ENCODE data around the gene UBAP2L. TPM values are rescaled to one million over a fixed set of nuclear protein-coding genes. Genes with fewer than 3 reads are reported as not detected.
"Not testable (repeated sequence)": the region's sequence is repeated elsewhere in the genome, so short reads cannot be mapped to it uniquely, and the experiment has no call there.

UBAP2L gene
- total and polyA plus RNA-seq, 7 donors, result 23.4 to 80.8 (median 51.7) TPM

DNA sequence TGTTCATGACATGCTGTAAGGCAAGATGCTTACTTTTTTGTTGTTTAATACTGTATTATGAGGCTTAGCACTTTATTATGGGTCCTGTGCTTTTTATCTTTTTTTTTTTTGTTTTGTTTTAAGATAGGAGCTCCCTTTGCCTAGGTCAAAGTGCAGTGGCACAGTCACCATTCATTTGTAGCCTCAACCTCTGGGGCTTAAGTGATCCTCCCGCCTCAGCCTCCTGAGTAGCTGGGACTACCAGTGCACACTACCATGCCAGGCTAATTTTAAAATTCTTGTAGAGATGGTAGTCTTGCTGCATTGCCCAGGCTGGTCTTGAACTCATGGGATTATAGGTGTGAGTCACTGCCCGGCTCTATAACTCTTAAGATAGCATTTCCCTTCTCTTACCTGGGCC, 4.6 kb downstream of the UBAP2L start:
- 96 to 97% methylated on average over 2 of the region's 2 CpGs for WGBS, 2 donors
- H3K4me1 ChIP-seq, result peaks cover 0 to 37% (median 31%) of the 10 kb centered on the region in 4 donors
- H3K4me3 ChIP-seq, result no peak overlapping the region
- DNase-seq, result no peak
- TF ChIP-seq, protein P1, sequence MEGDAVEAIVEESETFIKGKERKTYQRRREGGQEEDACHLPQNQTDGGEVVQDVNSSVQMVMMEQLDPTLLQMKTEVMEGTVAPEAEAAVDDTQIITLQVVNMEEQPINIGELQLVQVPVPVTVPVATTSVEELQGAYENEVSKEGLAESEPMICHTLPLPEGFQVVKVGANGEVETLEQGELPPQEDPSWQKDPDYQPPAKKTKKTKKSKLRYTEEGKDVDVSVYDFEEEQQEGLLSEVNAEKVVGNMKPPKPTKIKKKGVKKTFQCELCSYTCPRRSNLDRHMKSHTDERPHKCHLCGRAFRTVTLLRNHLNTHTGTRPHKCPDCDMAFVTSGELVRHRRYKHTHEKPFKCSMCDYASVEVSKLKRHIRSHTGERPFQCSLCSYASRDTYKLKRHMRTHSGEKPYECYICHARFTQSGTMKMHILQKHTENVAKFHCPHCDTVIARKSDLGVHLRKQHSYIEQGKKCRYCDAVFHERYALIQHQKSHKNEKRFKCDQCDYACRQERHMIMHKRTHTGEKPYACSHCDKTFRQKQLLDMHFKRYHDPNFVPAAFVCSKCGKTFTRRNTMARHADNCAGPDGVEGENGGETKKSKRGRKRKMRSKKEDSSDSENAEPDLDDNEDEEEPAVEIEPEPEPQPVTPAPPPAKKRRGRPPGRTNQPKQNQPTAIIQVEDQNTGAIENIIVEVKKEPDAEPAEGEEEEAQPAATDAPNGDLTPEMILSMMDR (IDR thresholded peaks at IDR 0.05), result no peak
- no peak for TF ChIP-seq POLR2A (IDR thresholded peaks at IDR 0.05)
- no peak for TF ChIP-seq EP300 (IDR thresholded peaks at IDR 0.05)
- TF ChIP-seq POLR2AphosphoS5 (IDR thresholded peaks at IDR 0.05), result no peak
- H3K9me3 ChIP-seq, result no peaks in the 10 kb centered on the region
- no peaks in the 10 kb centered on the region for H3K27me3 ChIP-seq
- intact Hi-C loops (cut with DNase I), result no loop called here
- no peak overlapping the region for H3K27ac ChIP-seq
- H3K36me3 ChIP-seq, result peaks cover 4 to 58% (median 29%) of the 10 kb centered on the region in 4 donors

DNA sequence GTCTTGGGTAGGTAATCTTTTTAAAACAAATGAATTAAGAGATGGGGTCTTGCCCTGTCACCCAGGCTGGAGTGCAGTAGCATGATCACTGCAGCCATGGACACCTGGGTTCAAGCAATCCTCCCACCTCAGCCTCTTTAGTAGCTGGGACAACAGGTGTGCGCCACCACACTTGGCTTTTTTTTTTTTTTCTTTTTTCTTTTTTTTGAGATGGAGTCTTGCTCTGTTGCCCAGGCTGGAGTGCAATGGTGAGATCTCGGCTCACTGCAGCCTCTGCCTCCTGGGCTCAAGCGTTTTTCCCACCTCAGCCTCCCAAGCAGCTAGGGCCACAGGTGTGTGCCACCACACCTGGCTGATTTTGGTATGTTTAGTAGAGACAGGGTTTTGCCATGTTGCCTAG, 10.4 kb downstream of the UBAP2L start:
- H3K27me3 ChIP-seq; intact Hi-C loops (cut with DNase I); H3K4me3 ChIP-seq; H3K4me1 ChIP-seq; H3K9me3 ChIP-seq; H3K27ac ChIP-seq; DNase-seq: not testable (repeated sequence)
- H3K36me3 ChIP-seq, result peaks cover 28 to 100% (median 69%) of the 10 kb centered on the region in 4 donors
- 99% methylated on average over 3 of the region's 3 CpGs for WGBS, 2 donors

GRCh38 chr1:154233127-154233526, 12.4 kb downstream of the UBAP2L start:
- H3K4me3 ChIP-seq; H3K9me3 ChIP-seq; DNase-seq; H3K27ac ChIP-seq; H3K27me3 ChIP-seq; intact Hi-C loops (cut with DNase I); H3K4me1 ChIP-seq: not testable (repeated sequence)
- peaks cover 42 to 100% (median 78%) of the 10 kb centered on the region in 4 donors for H3K36me3 ChIP-seq
- 93 to 97% methylated on average over 12 of the region's 12 CpGs for WGBS, 2 donors

GRCh38 chr1:154236855-154237254, 16.1 kb downstream of the UBAP2L start:
- Histone ChIP-seq H3K27me3 (no peaks in the 10 kb centered on the region), H3K9me3 (no peaks in the 10 kb centered on the region), H3K36me3 (peaks cover 37 to 90% (median 64%) of the 10 kb centered on the region in 4 donors), H3K4me3 (no peak overlapping the region), H3K4me1 (no peaks in the 10 kb centered on the region), H3K27ac (no peak overlapping the region)
- TF ChIP-seq EP300 (IDR thresholded peaks at IDR 0.05) (no peak), POLR2AphosphoS5 (IDR thresholded peaks at IDR 0.05) (no peak), POLR2A (IDR thresholded peaks at IDR 0.05) (no peak)
- TF ChIP-seq, protein P1 (IDR thresholded peaks at IDR 0.05), result no peak
- intact Hi-C loops (cut with DNase I), result no loop called here
- 90 to 92% methylated on average over 4 of the region's 4 CpGs for WGBS, 2 donors
- DNase-seq, result no peak

DNA sequence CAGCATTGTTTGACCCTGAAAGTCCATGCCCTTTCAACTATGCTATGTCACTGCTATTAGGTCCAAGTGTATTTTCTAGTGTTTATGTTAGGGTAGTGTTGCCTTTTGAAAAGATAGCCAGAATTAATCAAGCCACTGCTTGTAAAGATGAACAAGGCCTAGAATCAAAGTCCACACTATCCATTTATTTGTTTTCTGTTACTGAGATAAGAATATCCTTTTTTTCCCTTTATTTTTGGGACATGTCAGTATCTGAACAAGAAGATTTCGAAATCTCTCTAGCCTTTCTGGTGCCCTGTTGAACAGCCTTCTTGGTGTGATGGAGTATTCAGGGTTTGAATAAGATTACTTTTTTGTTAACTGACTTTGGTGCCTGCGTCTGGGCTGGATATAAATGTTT, 16.7 kb downstream of the UBAP2L start:
- DNase-seq, result no peak
- Histone ChIP-seq H3K36me3 (peaks cover 38 to 90% (median 65%) of the 10 kb centered on the region in 4 donors), H3K27me3 (no peaks in the 10 kb centered on the region), H3K27ac (no peak overlapping the region), H3K9me3 (no peaks in the 10 kb centered on the region), H3K4me1 (no peaks in the 10 kb centered on the region), H3K4me3 (no peak overlapping the region)
- intact Hi-C loops (cut with DNase I), result no loop called here
- TF ChIP-seq POLR2AphosphoS5 (IDR thresholded peaks at IDR 0.05) (no peak), POLR2A (IDR thresholded peaks at IDR 0.05) (no peak), EP300 (IDR thresholded peaks at IDR 0.05) (no peak)
- TF ChIP-seq, protein P1 (IDR thresholded peaks at IDR 0.05), result no peak
- 96% methylated on average over 2 of the region's 2 CpGs for WGBS, 2 donors

GRCh38 chr1:154237880-154238506, 17.2 kb downstream of the UBAP2L start:
- peaks cover 38 to 90% (median 64%) of the 10 kb centered on the region in 4 donors for H3K36me3 ChIP-seq
- intact Hi-C loops (cut with DNase I), result no loop called here

More at GRCh38 chr1:154237880-154238506, 17.2 kb downstream of the UBAP2L start:
- Histone ChIP-seq H3K4me3 (no peak overlapping the region), H3K27me3 (no peaks in the 10 kb centered on the region), H3K27ac (no peak overlapping the region), H3K9me3 (no peaks in the 10 kb centered on the region), H3K4me1 (no peaks in the 10 kb centered on the region)
- no peak for TF ChIP-seq POLR2A (IDR thresholded peaks at IDR 0.05)
- TF ChIP-seq, protein P1 (IDR thresholded peaks at IDR 0.05), result no peak
- no peak for TF ChIP-seq EP300 (IDR thresholded peaks at IDR 0.05)
- no peak for TF ChIP-seq POLR2AphosphoS5 (IDR thresholded peaks at IDR 0.05)
- no peak for DNase-seq
- WGBS, 2 donors, result 92 to 93% methylated on average over 6 of the region's 6 CpGs

Measured in sigmoid colon (tissue), 7 donors.